NCI-H2227 treated with DMSO at 0.1 percent for 48 hours (cell line): ENCODE measurements around the gene OR5D13.

Experiments
- DNase-seq: peaks from one replicate; lab custom pipeline; 2025; lab: John Stamatoyannopoulos, UW

The OR5D13 gene, protein sequence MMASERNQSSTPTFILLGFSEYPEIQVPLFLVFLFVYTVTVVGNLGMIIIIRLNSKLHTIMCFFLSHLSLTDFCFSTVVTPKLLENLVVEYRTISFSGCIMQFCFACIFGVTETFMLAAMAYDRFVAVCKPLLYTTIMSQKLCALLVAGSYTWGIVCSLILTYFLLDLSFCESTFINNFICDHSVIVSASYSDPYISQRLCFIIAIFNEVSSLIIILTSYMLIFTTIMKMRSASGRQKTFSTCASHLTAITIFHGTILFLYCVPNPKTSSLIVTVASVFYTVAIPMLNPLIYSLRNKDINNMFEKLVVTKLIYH

DNA sequence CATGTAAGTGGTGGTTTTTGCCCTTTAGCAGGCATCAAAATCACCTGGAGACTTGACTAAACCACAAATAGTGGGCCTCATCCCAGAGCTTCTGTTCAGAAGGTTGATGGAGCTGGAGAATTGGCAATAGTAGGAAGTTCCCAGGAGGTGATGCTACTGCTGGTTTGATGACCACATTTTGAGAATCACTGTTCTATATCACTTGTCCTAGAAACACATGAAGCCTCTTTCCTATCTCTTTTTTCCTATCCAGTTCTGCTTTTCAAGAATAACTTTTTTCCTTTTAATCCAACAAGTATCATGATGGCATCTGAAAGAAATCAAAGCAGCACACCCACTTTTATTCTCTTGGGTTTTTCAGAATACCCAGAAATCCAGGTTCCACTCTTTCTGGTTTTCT lies at the start of gene OR5D13:
TSS of gene OR5D13 (plus strand) at position 301 of the 400 bp plus-strand sequence. CDS start at position 301, 0 bp downstream.
- DNase-seq: no peak

DNA sequence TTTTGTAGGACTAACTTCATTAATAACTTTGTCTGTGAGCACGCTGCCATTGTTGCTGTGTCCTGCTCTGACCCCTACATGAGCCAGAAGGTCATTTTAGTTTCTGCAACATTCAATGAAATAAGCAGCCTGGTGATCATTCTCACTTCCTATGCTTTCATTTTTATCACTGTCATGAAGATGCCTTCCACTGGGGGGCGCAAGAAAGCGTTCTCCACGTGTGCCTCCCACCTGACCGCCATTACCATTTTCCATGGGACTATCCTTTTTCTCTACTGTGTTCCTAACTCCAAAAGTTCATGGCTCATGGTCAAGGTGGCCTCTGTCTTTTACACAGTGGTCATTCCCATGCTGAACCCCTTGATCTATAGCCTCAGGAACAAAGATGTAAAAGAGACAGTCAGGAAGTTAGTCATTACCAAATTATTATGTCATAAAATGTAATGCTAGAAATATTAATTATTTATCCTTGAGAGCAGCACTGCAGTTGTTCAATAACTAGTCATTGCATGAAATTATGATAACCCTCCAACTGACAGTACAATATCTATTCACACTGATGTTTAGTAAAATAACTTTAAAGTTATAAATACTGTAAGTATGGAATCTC lies 46.4 kb upstream of the OR5D13 start:
- DNase-seq: no peak

DNA sequence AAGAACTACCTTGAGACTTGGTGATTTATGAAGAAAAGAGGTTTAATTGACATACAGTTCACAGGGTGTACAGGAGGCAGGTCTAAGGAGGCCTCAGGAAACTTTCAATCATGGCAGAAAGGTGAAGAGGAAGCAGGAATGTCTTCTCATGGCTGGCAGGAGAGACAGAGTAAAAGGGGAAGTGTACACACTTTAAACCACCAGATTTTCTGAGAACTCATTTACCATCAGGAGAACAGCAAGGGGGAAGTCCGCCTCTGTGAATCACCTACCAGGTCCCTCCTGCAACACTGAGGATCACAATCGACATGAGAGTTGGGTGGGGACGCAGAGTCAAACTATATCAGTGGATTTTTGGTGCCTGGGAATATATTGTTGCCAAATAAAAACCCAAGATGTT lies 40.3 kb upstream of the OR5D13 start:
- no peak for DNase-seq

DNA sequence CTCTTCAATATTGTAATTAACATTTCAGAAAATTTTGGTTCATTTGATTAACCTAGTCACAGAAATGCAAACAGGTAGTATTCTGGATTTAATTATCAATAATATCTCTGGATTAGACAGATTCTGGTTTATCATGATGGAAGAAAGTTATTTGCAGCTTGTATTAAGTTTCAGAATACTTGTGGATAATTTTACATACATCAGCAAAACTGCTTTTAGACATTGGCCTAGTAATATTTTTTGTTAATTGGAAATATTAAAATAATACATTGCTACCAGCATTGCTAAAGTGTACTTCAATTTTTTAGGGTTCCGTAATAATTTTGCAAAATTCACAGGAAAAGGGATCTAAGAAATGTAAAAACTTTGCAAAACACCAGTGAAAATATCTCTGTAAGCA lies 18.4 kb downstream of the OR5D13 start:
- no peak for DNase-seq

DNA sequence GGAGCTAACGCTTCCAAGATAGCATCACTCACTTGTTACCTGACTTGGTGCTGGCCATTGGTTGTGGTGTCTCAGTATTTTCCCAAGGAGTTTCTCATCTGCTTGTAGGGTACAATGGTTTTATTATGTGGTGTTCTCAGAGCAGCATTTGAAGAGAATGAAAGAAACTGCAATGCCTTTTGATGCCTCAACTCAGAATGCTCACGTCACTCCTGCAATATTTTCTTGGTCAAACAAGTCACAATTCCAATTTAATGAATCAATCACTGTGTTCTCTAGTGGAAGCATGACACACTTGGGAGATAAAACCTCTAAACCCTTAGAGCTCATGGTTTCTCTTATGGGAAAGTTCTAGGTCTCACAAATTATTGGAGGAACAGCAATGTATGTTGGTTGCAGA lies 20.1 kb downstream of the OR5D13 start:
- no peak for DNase-seq

DNA sequence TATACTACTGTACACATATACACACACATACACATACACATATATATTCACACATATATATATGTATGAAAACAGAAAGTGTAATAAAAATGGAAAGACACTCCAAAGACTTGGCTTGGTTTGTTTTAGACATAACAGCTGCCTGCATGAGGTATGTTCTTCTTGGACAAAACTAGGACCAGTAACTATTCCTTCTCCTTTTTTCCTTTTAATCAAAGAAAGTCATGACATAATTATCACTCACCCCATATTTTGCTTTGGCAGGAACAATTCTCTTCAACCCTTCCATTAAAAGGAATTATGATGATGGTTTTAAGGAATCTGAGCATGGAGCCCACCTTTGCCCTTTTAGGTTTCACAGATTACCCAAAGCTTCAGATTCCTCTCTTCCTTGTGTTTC lies 22.0 kb downstream of the OR5D13 start, which contains the start of gene OR5D14:
TSS of gene OR5D14 (plus strand) at position 301 of the 400 bp plus-strand sequence. CDS start at position 301, 0 bp downstream.
- no peak for DNase-seq

DNA sequence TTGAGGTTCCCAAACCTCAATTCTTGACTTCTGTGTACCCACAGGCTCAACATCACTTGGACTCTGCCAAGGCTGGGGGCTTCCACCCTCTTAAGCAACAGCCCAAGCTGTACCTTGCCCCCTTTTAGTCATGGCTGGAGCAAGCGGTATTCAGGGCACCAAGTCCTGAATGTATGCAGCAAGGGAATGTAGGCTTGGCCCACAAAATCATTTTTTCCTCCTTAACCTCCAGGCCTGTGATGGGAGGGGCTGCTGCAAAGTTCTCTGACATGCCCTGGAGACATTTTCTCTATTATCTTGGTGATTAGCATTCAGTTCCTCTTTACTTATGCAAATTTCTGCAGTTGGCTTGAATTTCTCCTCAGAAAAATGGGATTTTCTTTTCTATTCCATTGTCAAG lies 33.0 kb downstream of the OR5D13 start:
- DNase-seq: no peak

DNA sequence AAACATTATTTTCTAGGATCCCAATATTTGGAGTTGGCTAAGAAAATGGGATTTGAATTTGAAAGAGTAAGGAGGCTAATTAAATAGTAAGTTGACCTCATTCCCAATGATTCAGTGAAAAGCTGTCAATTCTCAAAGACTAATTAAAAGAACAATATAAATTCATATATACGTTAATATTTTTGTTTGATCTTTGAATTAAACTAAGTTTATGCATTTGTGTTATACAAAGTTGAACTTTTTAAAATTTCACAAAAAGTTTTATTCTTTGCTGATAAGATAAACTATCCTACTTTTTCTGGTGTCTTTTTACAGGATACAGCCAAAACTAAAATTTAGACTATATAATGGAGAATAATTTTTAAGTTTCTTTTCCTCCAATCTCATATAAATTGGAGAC lies 37.8 kb downstream of the OR5D13 start, which contains the start of gene OR5L1:
TSS of gene OR5L1 (plus strand) at position 301 of the 400 bp plus-strand sequence. CDS start 100 bp downstream, outside the sequence.
- no peak for DNase-seq

DNA sequence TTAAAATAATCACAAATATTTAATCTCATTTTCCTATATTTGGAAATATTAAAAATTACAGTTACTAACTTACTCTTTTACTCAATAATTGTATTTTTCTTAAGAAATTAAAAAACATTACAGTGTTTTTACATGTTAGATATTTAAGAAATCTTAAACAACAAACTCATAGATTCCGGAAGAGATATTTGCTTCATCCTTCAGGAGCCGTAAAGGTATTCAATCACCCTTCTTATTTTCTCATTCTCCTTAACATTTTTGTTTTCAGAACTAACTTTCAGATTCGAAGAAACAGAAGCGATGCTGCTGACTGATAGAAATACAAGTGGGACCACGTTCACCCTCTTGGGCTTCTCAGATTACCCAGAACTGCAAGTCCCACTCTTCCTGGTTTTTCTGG lies 46.1 kb downstream of the OR5D13 start, which contains the start of gene OR5D18:
TSS of gene OR5D18 (plus strand) at position 301 of the 400 bp plus-strand sequence. CDS start at position 301, 0 bp downstream.
- no peak for DNase-seq
